Calu3 (cell line): Measurements from ENCODE around the gene LAMC1. TPM values are rescaled to one million over a fixed set of nuclear protein-coding genes. Genes with fewer than 3 reads are reported as not detected.
A peak's percentile ranks its signal among the peaks of the same experiment; 100 is the strongest.

Experiments used
- BruUV-seq: library from RNA; stranded (reverse); fragments of 400-500 nt; replicated peaks from 2 replicates; lab custom pipeline; 2021; lab: Mats Ljungman, UMichigan
- CTCF ChIA-PET: fragments of 300-600 bp; sonication (Branson Sonifier 250); formaldehyde crosslinking; loops from one replicate; lab custom pipeline; 2022; ENCODE audit warnings: antibody characterized with exemption; lab: Charles Lee
- DNase-seq: peaks from one replicate; pipeline ENCODE4 v3.0.0; 2022
- H3K27ac Mint-ChIP-seq: one replicate; pipeline ENCODE4 v1.8.0; 2022; ENCODE audit warnings: mixed read lengths; ENCODE audit not compliant: unreplicated experiment
- H3K27me3 Mint-ChIP-seq: one replicate; pipeline ENCODE4 v1.8.0; 2022; ENCODE audit warnings: mixed read lengths; ENCODE audit not compliant: unreplicated experiment
- H3K36me3 Mint-ChIP-seq: one replicate; pipeline ENCODE4 v1.8.0; 2022; ENCODE audit warnings: mild to moderate bottlenecking, moderate library complexity, mixed read lengths; ENCODE audit not compliant: insufficient read depth, unreplicated experiment
- H3K4me1 Mint-ChIP-seq: one replicate; pipeline ENCODE4 v1.8.0; 2022; ENCODE audit warnings: mild to moderate bottlenecking, low read depth, mixed read lengths; ENCODE audit not compliant: unreplicated experiment
- H3K4me3 Mint-ChIP-seq: one replicate; pipeline ENCODE4 v1.8.0; 2022; ENCODE audit warnings: mild to moderate bottlenecking, low read depth, moderate library complexity, mixed read lengths; ENCODE audit not compliant: unreplicated experiment
- H3K9me3 Mint-ChIP-seq: one replicate; pipeline ENCODE4 v1.8.0; 2022; ENCODE audit warnings: low read depth, mixed read lengths; ENCODE audit not compliant: unreplicated experiment
- CTCF ChIP-seq: fragments of 200-600 bp; IDR thresholded peaks from one replicate; pipeline ENCODE4 v1.8.0; 2022; ENCODE audit warnings: antibody characterized with exemption; ENCODE audit not compliant: unreplicated experiment
- intact Hi-C: fragments of 100-400 bp; cut with micrococcal nuclease; formaldehyde crosslinking; loops from one replicate; pipeline ENCODE4 v1.10.0; 2022; ENCODE audit not compliant: unreplicated experiment
- total RNA-seq: library from RNA; stranded (reverse); gene quantifications from 2 replicates; pipeline ENCODE4 v1.2.3, GENCODE V29; 2022

The LAMC1 gene
- total RNA-seq, 1 experiment from 2014 or later, result 579 TPM

GRCh38 chr1:183165456-183165855 lies 142.2 kb downstream of the LAMC1 start:
- intact Hi-C loops, result no loop called here
- Mint-ChIP-seq H3K4me3 (no peak overlapping the region), H3K9me3 (peaks cover under 1% of the 10 kb centered on the region), H3K36me3 (no peaks in the 10 kb centered on the region), H3K4me1 (peaks cover 18% of the 10 kb centered on the region), H3K27ac (no peak overlapping the region), H3K27me3 (no peaks in the 10 kb centered on the region)
- no TSS peak for BruUV-seq
- CTCF ChIA-PET, result no interaction called here
- DNase-seq, result no peak
- TF ChIP-seq CTCF, result no peak

- DNase-seq, result no peak
- CTCF ChIA-PET, result no interaction called here
- intact Hi-C loops, result no loop called here
- Mint-ChIP-seq H3K4me1 (peaks cover 20% of the 10 kb centered on the region), H3K9me3 (peaks cover 2% of the 10 kb centered on the region), H3K27me3 (no peaks in the 10 kb centered on the region), H3K27ac (no peak overlapping the region), H3K36me3 (no peaks in the 10 kb centered on the region), H3K4me3 (no peak overlapping the region)
- no peak for TF ChIP-seq CTCF
- no TSS peak for BruUV-seq
Observed at GRCh38 chr1:183166454-183166853, 143.2 kb downstream of the LAMC1 start.

GRCh38 chr1:183167676-183168075 lies 144.5 kb downstream of the LAMC1 start:
- no peak overlapping the region for H3K4me3 Mint-ChIP-seq
- peaks cover 2% of the 10 kb centered on the region for H3K9me3 Mint-ChIP-seq
- CTCF ChIA-PET, result interaction anchor here (0.6 to 0.7 kb wide), 2 partner anchors 150 to 1523 kb away, joined by 3 to 5 read pairs; no protein-coding TSS in a partner anchor
- no peak overlapping the region for H3K27ac Mint-ChIP-seq
- DNase-seq, result no peak
- no peaks in the 10 kb centered on the region for H3K27me3 Mint-ChIP-seq
- no peak for TF ChIP-seq CTCF
- BruUV-seq, result no TSS peak
- no peaks in the 10 kb centered on the region for H3K36me3 Mint-ChIP-seq
- H3K4me1 Mint-ChIP-seq, result peaks cover 28% of the 10 kb centered on the region
- intact Hi-C loops, result no loop called here

- Mint-ChIP-seq H3K27me3 (no peaks in the 10 kb centered on the region), H3K36me3 (no peaks in the 10 kb centered on the region), H3K9me3 (peaks cover 2% of the 10 kb centered on the region), H3K4me3 (no peak overlapping the region), H3K4me1 (peaks cover 28% of the 10 kb centered on the region), H3K27ac (peak overlapping the region; percentile 6)
- CTCF ChIA-PET, result interaction anchor here (0.6 to 0.7 kb wide), 2 partner anchors 151 to 1522 kb away, joined by 3 to 5 read pairs; no protein-coding TSS in a partner anchor
- BruUV-seq, result no TSS peak
- TF ChIP-seq CTCF, result no peak
- no peak for DNase-seq
- intact Hi-C loops, result no loop called here
Observed at GRCh38 chr1:183168308-183168707, 145.1 kb downstream of the LAMC1 start.
